ENCODE measurements around the gene NOVA2. TPM values are rescaled to one million over a fixed set of nuclear protein-coding genes. Genes with fewer than 3 reads are reported as not detected.

Gene NOVA2
- polyA plus RNA-seq, 3 donors, result not detected

DNA sequence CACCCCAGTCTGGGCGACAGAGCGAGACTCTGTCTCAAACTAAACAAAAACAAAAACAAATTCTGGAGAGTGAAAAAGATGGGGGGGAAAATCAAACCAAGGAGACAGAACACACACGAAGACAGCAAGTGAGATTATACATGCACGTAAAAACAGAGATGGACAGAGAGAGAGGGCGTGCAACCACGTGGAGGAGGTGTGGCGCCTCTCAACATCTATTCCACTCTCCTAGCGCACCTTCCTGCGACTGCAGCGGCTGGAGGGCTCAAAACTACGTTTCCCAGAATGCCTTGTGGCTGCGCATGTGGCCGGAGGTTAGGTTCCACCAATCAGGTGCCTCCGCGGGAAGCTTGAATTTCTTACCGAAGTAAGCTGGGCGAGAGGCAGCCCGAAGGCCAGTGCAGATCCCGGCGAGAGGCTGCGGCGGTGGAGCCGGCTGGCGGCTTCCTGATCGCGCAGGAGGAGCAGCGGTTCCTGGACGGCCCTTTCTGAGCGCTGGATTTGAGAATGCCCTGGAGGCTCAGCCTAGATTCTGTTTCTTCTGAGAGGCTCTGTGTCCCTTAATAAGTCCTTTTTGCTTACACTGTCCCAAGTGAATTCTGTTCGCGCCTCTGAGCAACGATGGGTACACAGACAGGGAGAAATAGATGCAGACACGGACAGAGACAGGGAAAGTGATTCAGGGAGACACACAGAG, 46.0 kb downstream of the NOVA2 start:
- no peaks in the 10 kb centered on the region for H3K36me3 ChIP-seq (replicated peaks in 1 of 2; ENCODE audit: control insufficient read depth in 1 of 2, insufficient read depth in 2 of 2, low read length in 2 of 2)
- H3K4me1 Mint-ChIP-seq, result peaks cover 8% of the 10 kb centered on the region
- peaks cover 11 to 34% (median 28%) of the 10 kb centered on the region in 3 donors for H3K27me3 Mint-ChIP-seq (ENCODE audit: low read depth in 3 of 3)
- H3K9me3 ChIP-seq (replicated peaks in 1 of 2; ENCODE audit: control insufficient read depth in 1 of 2, insufficient read depth in 1 of 2, low read length in 2 of 2), result no peaks in the 10 kb centered on the region
- H3K79me2 ChIP-seq (ENCODE audit: insufficient read depth, low read length), result no peaks in the 10 kb centered on the region
- peaks cover 7 to 9% of the 10 kb centered on the region in 2 donors for H3K4me1 ChIP-seq (ENCODE audit: control insufficient read depth in 1 of 2, insufficient read depth in 2 of 2, low read length in 2 of 2)
- TF ChIP-seq, protein P1, sequence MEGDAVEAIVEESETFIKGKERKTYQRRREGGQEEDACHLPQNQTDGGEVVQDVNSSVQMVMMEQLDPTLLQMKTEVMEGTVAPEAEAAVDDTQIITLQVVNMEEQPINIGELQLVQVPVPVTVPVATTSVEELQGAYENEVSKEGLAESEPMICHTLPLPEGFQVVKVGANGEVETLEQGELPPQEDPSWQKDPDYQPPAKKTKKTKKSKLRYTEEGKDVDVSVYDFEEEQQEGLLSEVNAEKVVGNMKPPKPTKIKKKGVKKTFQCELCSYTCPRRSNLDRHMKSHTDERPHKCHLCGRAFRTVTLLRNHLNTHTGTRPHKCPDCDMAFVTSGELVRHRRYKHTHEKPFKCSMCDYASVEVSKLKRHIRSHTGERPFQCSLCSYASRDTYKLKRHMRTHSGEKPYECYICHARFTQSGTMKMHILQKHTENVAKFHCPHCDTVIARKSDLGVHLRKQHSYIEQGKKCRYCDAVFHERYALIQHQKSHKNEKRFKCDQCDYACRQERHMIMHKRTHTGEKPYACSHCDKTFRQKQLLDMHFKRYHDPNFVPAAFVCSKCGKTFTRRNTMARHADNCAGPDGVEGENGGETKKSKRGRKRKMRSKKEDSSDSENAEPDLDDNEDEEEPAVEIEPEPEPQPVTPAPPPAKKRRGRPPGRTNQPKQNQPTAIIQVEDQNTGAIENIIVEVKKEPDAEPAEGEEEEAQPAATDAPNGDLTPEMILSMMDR (IDR thresholded peaks at IDR 0.05), result no peak
- H3K36me3 Mint-ChIP-seq, result no peaks in the 10 kb centered on the region
- H3K27ac ChIP-seq (ENCODE audit: low read depth in 1 of 2, low read length in 2 of 2), result no peak overlapping the region
- peaks cover 0 to 5% (median 0%) of the 10 kb centered on the region in 7 donors for H3K9me3 Mint-ChIP-seq
- H3K4me3 ChIP-seq (replicated peaks in 1 of 3; ENCODE audit: low read depth in 2 of 3, low read length in 3 of 3), result peak overlapping the region in 1 of 3 experiments; percentile 45
- H3K27ac Mint-ChIP-seq, result peak overlapping the region in 1 of 7 donors; percentile 16
- H4K20me1 ChIP-seq (ENCODE audit: insufficient read depth, low read length), result no peaks in the 10 kb centered on the region
- H3K4me2 ChIP-seq (replicated peaks; ENCODE audit: extremely low read depth, low read length, poor library complexity, severe bottlenecking), result peak overlapping the region; percentile 74
- peaks cover 0 to 4% of the 10 kb centered on the region in 2 donors for H3K27me3 ChIP-seq (ENCODE audit: control insufficient read depth in 2 of 2, insufficient read depth in 2 of 2, low read length in 2 of 2)
- no peak overlapping the region for H3K9ac ChIP-seq (ENCODE audit: insufficient read depth, low read length, poor library complexity, severe bottlenecking)
- peak; percentile 78 to 86 (median 85) for DNase-seq
- whole genome bisulfite sequencing (ENCODE audit: insufficient coverage), result 2% methylated on average over 30 of the region's 33 CpGs
- no peak overlapping the region for H2AFZ ChIP-seq (ENCODE audit: insufficient read depth, low read depth, low read length, poor library complexity, severe bottlenecking)
- peak overlapping the region in 1 of 2 donors; percentile 66 for H3K4me3 Mint-ChIP-seq
- intact Hi-C loops (cut with micrococcal nuclease), result loop anchor here in 1 of 2 donors (2.0 to 10.0 kb wide), 2 partner anchors 25 to 63 kb away; partner anchors contain the start of genes FOXA3, MYPOP and SYMPK

DNA sequence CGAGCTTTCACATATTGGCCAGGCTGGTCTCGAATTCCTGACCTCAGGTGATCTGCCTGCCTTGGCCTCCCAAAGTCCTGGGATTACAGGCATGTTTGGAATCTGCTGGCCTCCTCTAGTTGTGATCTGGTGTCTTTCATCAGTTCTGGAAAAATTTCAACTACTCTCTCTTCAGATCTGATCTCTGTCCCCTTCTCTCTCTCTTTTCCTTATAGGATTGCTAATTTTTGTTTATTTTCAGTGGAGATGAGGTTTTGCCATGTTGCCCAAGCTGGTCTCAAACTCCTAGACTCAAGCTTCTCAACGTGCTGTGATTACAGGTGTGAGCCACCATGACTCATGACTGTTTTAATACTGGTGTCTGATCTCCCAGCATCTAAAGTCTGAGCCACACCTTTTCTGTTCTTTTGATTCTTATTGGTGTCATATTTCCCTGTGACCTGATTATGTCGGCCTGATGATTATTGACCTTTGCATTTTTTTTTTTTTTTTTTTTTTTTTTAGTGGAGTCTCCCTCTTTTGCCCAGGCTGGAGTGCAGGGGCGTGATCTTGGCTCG, 48.7 kb downstream of the NOVA2 start:
- Histone ChIP-seq H3K9me3 (replicated peaks in 1 of 2; ENCODE audit: control insufficient read depth in 1 of 2, insufficient read depth in 1 of 2, low read length in 2 of 2) (no peaks in the 10 kb centered on the region), H2AFZ (ENCODE audit: insufficient read depth, low read depth, low read length, poor library complexity, severe bottlenecking) (no peak overlapping the region), H3K4me2 (replicated peaks; ENCODE audit: extremely low read depth, low read length, poor library complexity, severe bottlenecking) (no peak overlapping the region), H3K4me1 (ENCODE audit: control insufficient read depth in 1 of 2, insufficient read depth in 2 of 2, low read length in 2 of 2) (peaks cover 7 to 9% of the 10 kb centered on the region in 2 donors), H3K4me3 (replicated peaks in 1 of 3; ENCODE audit: low read depth in 2 of 3, low read length in 3 of 3) (no peak overlapping the region), H3K27me3 (ENCODE audit: control insufficient read depth in 2 of 2, insufficient read depth in 2 of 2, low read length in 2 of 2) (peaks cover 0 to 2% of the 10 kb centered on the region in 2 donors), H4K20me1 (ENCODE audit: insufficient read depth, low read length) (no peaks in the 10 kb centered on the region), H3K36me3 (replicated peaks in 1 of 2; ENCODE audit: control insufficient read depth in 1 of 2, insufficient read depth in 2 of 2, low read length in 2 of 2) (no peaks in the 10 kb centered on the region), H3K79me2 (ENCODE audit: insufficient read depth, low read length) (no peaks in the 10 kb centered on the region), H3K27ac (ENCODE audit: low read depth in 1 of 2, low read length in 2 of 2) (no peak overlapping the region), H3K9ac (ENCODE audit: insufficient read depth, low read length, poor library complexity, severe bottlenecking) (no peak overlapping the region)
- Mint-ChIP-seq H3K27ac (no peak overlapping the region), H3K9me3 (peaks cover 0 to 2% (median 0%) of the 10 kb centered on the region in 7 donors), H3K4me3 (no peak overlapping the region), H3K4me1 (peaks cover 8% of the 10 kb centered on the region), H3K36me3 (no peaks in the 10 kb centered on the region), H3K27me3 (ENCODE audit: low read depth in 3 of 3) (peaks cover 15 to 30% (median 20%) of the 10 kb centered on the region in 3 donors)
- DNase-seq, result no peak
- intact Hi-C loops (cut with micrococcal nuclease), result loop anchor here in 1 of 2 donors (10.0 kb wide), 1 partner anchor 60 kb away; the partner anchor contains the start of genes FOXA3 and SYMPK
- 82% methylated on average over 3 of the region's 6 CpGs for WGBS (ENCODE audit: insufficient coverage)
- TF ChIP-seq, protein P1 (IDR thresholded peaks at IDR 0.05), result no peak

All from CD14-positive monocyte (primary cell).